IPS-18a (cell line): Measurements from ENCODE around the gene PDZD11.
"Not testable (repeated sequence)": the region's sequence is repeated elsewhere in the genome, so short reads cannot be mapped to it uniquely, and the experiment has no call there.

Source experiments
- H3K27ac ChIP-seq: one replicate; pipeline ENCODE4 v1.5.1; 2013; ENCODE audit warnings: low read length
- H3K27me3 ChIP-seq: one replicate; pipeline ENCODE4 v1.6.1; 2013; ENCODE audit warnings: mild to moderate bottlenecking, low read length; ENCODE audit not compliant: control insufficient read depth, insufficient read depth
- H3K36me3 ChIP-seq: one replicate; pipeline ENCODE4 v1.6.1; 2013; ENCODE audit warnings: low read depth, low read length; ENCODE audit not compliant: control insufficient read depth
- H3K4me1 ChIP-seq: one replicate; pipeline ENCODE4 v1.6.1; 2013; ENCODE audit warnings: low read depth, low read length; ENCODE audit not compliant: control insufficient read depth
- H3K4me3 ChIP-seq: one replicate; pipeline ENCODE4 v1.5.1; 2013; ENCODE audit warnings: low read length
- H3K9ac ChIP-seq: one replicate; pipeline ENCODE4 v1.6.1; 2013; ENCODE audit warnings: mild to moderate bottlenecking, low read length, moderate library complexity
- H3K9me3 ChIP-seq: one replicate; pipeline ENCODE4 v1.6.1; 2013; ENCODE audit warnings: low read depth, low read length; ENCODE audit not compliant: control insufficient read depth

The PDZD11 gene

GRCh38 chrX:70292788-70293187, 3.1 kb upstream of the PDZD11 start:
- Histone ChIP-seq H3K9ac (no peak overlapping the region), H3K36me3 (peaks cover 4% of the 10 kb centered on the region), H3K27me3 (no peaks in the 10 kb centered on the region), H3K27ac (no peak overlapping the region), H3K4me1 (no peaks in the 10 kb centered on the region), H3K9me3 (peaks cover 12% of the 10 kb centered on the region), H3K4me3 (no peak overlapping the region)

- no peaks in the 10 kb centered on the region for H3K27me3 ChIP-seq
- H3K4me1 ChIP-seq = no peaks in the 10 kb centered on the region
- H3K9ac ChIP-seq = peak overlapping the region; percentile 14
- H3K9me3 ChIP-seq = peaks cover 6% of the 10 kb centered on the region
- peaks cover 11% of the 10 kb centered on the region for H3K36me3 ChIP-seq
- H3K4me3 ChIP-seq = peak overlapping the region; percentile 67
- no peak overlapping the region for H3K27ac ChIP-seq
Measured at GRCh38 chrX:70289168-70289792, 447 bp downstream of the PDZD11 start.

GRCh38 chrX:70281951-70282350, 7.8 kb downstream of the PDZD11 start, which contains the start of gene RAB41:
RAB41 (plus strand) TSS chrX:70282172; CDS start chrX:70282218, 46 bp downstream.
- H3K36me3 ChIP-seq = peaks cover 8% of the 10 kb centered on the region
- no peak within 1 kb of the TSS for H3K9ac ChIP-seq
- H3K27ac ChIP-seq = no peak within 1 kb of the TSS
- no peaks in the 10 kb centered on the region for H3K27me3 ChIP-seq
- peaks cover 6% of the 10 kb centered on the region for H3K9me3 ChIP-seq
- H3K4me3 ChIP-seq = no peak within 1 kb of the TSS
- H3K4me1 ChIP-seq = no peaks in the 10 kb centered on the region

GRCh38 chrX:70280573-70280972, 9.2 kb downstream of the PDZD11 start:
- H3K27me3 ChIP-seq = no peaks in the 10 kb centered on the region
- no peaks in the 10 kb centered on the region for H3K4me1 ChIP-seq
- peaks cover 12% of the 10 kb centered on the region for H3K9me3 ChIP-seq

GRCh38 chrX:70279081-70279480, 10.6 kb downstream of the PDZD11 start:
- no peak overlapping the region for H3K9ac ChIP-seq
- no peaks in the 10 kb centered on the region for H3K36me3 ChIP-seq
- peaks cover 12% of the 10 kb centered on the region for H3K9me3 ChIP-seq
- no peaks in the 10 kb centered on the region for H3K27me3 ChIP-seq
- H3K4me1 ChIP-seq = no peaks in the 10 kb centered on the region
- H3K27ac ChIP-seq = no peak overlapping the region
- no peak overlapping the region for H3K4me3 ChIP-seq

More at GRCh38 chrX:70280573-70280972, 9.2 kb downstream of the PDZD11 start:
- Histone ChIP-seq H3K27ac (no peak overlapping the region), H3K4me3 (no peak overlapping the region), H3K9ac (no peak overlapping the region), H3K36me3 (no peaks in the 10 kb centered on the region)

- not testable (repeated sequence) for H3K27ac ChIP-seq, H3K4me3 ChIP-seq, H3K4me1 ChIP-seq, H3K9ac ChIP-seq, H3K27me3 ChIP-seq, H3K36me3 ChIP-seq
- peaks cover 11% of the 10 kb centered on the region for H3K9me3 ChIP-seq
Measured at GRCh38 chrX:70274029-70274428, 15.7 kb downstream of the PDZD11 start.

GRCh38 chrX:70268034-70268433, 21.7 kb downstream of the PDZD11 start, which contains the start of gene ARR3:
ARR3 (plus strand) TSS chrX:70268334; CDS start chrX:70269386, 1,052 bp downstream.
- no peaks in the 10 kb centered on the region for H3K36me3 ChIP-seq
- H3K9me3 ChIP-seq = peaks cover 11% of the 10 kb centered on the region
- no peaks in the 10 kb centered on the region for H3K4me1 ChIP-seq
- H3K4me3 ChIP-seq = no peak within 1 kb of the TSS
- H3K9ac ChIP-seq = no peak within 1 kb of the TSS
- H3K27me3 ChIP-seq = no peaks in the 10 kb centered on the region
- H3K27ac ChIP-seq = no peak within 1 kb of the TSS

- Histone ChIP-seq H3K27ac (no peak overlapping the region), H3K4me1 (no peaks in the 10 kb centered on the region), H3K27me3 (no peaks in the 10 kb centered on the region), H3K4me3 (no peak overlapping the region), H3K9me3 (peaks cover 13% of the 10 kb centered on the region), H3K36me3 (no peaks in the 10 kb centered on the region), H3K9ac (no peak overlapping the region)
Measured at GRCh38 chrX:70264784-70265183, 24.9 kb downstream of the PDZD11 start.

GRCh38 chrX:70262952-70263567, 26.7 kb downstream of the PDZD11 start:
- Histone ChIP-seq H3K27ac (no peak overlapping the region), H3K9ac (no peak overlapping the region), H3K27me3 (no peaks in the 10 kb centered on the region), H3K9me3 (peaks cover 9% of the 10 kb centered on the region), H3K4me3 (no peak overlapping the region), H3K4me1 (no peaks in the 10 kb centered on the region), H3K36me3 (no peaks in the 10 kb centered on the region)

- Histone ChIP-seq H3K36me3 (no peaks in the 10 kb centered on the region), H3K27me3 (no peaks in the 10 kb centered on the region), H3K9me3 (peaks cover 5% of the 10 kb centered on the region), H3K27ac (no peak within 1 kb of the TSS), H3K9ac (no peak within 1 kb of the TSS), H3K4me1 (no peaks in the 10 kb centered on the region), H3K4me3 (no peak within 1 kb of the TSS)
Measured at GRCh38 chrX:70260104-70260503, 29.6 kb downstream of the PDZD11 start, which contains the start of gene P2RY4. P2RY4 (minus strand) TSS chrX:70260204; CDS start chrX:70259624, 580 bp downstream.

GRCh38 chrX:70257423-70258288, 32.1 kb downstream of the PDZD11 start:
- peaks cover 14% of the 10 kb centered on the region for H3K9me3 ChIP-seq
- H3K4me1 ChIP-seq = no peaks in the 10 kb centered on the region
- no peak overlapping the region for H3K9ac ChIP-seq
- no peaks in the 10 kb centered on the region for H3K36me3 ChIP-seq
- H3K4me3 ChIP-seq = no peak overlapping the region
- no peak overlapping the region for H3K27ac ChIP-seq
- no peaks in the 10 kb centered on the region for H3K27me3 ChIP-seq
